WI38 (cell line): ENCODE results near the gene EBF3.

Source experiments
- H3K4me3 ChIP-seq: 2 replicates; pipeline ENCODE4 v1.5.1; 2011; ENCODE audit warnings: low read depth, mild to moderate bottlenecking, control low read depth, low read length
- CTCF ChIP-seq: IDR thresholded peaks from 2 replicates; pipeline ENCODE4 v1.5.1; 2012; ENCODE audit warnings: low read depth, mild to moderate bottlenecking, control low read depth, low read length

Gene EBF3

DNA sequence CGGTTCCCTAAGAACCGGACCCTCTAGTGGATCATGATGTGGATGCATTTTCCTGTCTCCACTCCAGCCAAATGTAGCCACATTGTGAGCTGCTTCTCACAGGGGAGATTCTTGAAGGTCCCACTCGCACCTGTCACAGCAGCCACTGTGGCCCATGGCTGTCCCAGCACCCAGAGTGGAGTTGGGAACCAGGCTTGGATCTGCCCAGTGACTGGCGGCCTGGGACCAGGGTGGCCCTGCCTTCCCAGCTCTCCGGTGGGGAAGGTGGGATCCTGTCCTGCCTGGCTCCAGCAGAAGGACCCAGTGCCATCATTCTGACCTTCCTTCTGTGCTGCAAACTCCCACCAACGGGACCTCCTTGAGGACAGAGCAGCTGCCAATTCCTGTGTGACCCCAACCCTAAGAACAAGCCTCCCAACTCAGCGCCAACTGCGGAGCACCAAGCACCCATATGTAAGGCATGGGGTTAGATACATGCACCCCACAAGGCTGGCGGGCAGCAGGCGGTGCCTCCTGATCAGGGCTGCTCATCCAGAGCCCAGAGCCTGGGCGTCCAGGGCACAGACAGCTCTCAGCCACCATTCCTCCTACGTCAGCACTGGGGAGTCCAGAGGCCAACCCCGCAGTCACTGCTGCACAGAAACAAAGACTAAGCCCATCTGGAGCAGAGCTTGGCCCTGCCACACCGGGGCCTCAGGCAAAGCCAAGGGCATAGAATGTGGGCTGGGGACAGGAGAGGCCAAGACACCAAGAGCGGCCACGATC is 28.8 kb downstream of the EBF3 start:
- no peak for TF ChIP-seq CTCF

GRCh38 chr10:129934196-129934925 is 29.7 kb downstream of the EBF3 start:
- TF ChIP-seq CTCF: no peak
- no peak overlapping the region for H3K4me3 ChIP-seq

More for the DNA sequence above, 28.8 kb downstream of the EBF3 start:
- no peak overlapping the region for H3K4me3 ChIP-seq

DNA sequence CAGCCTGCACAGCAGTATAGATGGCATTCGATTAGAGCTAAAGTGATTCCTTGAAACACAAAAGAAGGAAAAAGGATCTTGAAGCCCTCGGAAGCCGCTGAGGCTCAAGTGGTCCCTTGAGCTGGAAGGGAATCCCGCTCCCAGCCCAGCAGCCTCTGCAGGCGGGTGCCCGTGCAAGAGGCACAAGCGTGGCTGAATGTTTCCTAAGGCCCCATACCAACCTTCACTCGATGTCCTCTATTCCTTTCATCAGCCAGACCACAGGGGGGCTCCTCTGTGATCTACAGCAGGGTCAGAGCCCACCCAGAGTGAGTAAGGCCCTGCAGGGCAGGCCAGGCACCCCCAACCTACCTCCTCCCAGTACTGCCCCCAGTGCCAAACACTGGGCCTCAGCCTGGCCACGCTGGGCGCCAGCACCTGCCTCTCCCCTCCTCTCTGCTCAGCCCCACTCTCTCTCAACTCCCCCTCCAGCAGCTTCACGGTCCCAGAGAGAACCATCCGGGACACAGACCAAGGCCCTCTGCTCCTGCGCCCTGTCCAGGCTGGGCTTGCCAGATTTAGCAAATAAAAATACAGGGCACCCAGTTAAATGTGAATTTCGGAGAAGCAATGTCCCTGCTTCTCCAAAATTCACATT is 30.5 kb downstream of the EBF3 start:
- no peak overlapping the region for H3K4me3 ChIP-seq
- TF ChIP-seq CTCF: no peak

DNA sequence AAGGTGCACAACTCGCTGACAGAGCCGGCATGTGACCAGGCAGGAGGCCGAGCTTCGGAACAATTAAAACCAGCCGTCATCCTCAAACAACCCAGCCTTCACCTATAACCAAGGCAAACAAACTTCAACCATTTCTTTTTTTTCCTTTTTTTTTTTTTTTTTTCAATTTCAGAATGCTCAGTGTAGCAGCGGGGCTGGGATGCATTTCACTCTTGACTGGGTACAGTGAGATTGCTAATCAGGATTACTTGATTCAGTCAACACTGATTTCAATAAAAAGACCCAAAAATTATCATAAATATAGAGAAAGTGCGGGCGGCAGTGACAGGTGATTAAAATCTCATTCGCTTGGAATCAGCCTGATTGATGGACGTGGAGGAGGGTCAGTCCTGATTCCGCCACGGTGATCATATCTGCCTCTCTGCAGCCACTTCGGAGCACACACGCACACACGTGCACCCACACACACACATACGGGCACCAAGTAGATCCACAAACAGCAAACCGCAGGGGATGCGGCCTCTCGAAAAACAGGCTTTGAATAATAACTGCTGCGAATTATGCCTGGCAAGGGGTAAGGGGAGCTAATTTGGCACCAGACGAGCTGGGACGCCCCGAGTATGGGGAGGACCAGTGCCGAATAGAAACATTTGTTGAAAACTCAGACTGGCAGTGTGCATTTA is 31.2 kb downstream of the EBF3 start:
- TF ChIP-seq CTCF: no peak
- H3K4me3 ChIP-seq: no peak overlapping the region

- H3K4me3 ChIP-seq: no peak overlapping the region
- TF ChIP-seq CTCF: no peak
Observed at GRCh38 chr10:129932182-129932581, 31.9 kb downstream of the EBF3 start.

DNA sequence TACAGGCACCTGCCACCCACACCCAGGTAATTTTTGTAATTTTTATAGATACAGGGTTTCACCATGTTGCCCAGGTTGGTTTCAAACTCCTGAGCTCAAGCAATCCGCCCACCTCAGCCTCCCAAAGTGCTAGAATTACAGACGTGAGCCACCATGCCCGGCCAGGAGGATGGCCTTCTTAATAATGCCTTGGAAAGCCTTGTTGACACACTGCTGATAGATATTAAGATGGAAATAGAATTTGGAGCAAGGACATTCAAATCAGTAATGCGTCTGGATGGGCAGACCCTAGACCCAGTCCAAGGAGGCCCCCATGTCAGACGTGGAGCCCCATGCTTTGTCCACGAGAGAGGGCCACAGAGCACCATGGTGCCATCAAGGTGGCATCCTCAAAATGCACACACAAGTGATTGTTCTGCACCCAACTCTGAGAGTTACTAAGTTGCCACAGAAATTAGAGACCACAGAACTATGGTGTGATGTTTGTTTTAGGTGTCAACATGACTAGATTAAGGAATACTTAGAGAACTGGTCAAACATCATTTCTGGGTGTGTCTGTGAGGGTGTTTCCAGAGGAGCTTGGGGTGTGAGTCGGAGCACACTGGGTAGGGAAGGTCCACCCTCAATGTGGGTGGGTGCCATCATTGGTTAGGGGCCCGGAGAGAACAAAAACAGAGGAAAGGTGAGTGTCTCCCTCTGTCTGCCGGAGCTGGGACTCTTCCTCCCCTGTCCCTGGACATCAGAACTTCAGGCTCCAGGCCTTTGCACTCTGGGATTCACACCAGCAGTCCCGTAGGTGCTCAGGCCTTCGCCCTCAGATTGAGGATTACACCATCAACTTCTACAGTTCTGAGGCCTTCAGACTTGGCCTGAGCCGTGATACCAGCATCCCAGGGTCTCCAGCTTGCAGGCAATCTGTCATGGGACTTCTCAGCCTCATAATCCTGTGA is 34.5 kb downstream of the EBF3 start:
- no peak for TF ChIP-seq CTCF
- H3K4me3 ChIP-seq: no peak overlapping the region
